Measurements from ENCODE around the gene LIFR. TPM values are rescaled to one million over a fixed set of nuclear protein-coding genes. Genes with fewer than 3 reads are reported as not detected.

The LIFR gene
- polyA plus RNA-seq, 1 of the 3 experiments (the other 2 are of a cell fraction): 3.8 TPM

DNA sequence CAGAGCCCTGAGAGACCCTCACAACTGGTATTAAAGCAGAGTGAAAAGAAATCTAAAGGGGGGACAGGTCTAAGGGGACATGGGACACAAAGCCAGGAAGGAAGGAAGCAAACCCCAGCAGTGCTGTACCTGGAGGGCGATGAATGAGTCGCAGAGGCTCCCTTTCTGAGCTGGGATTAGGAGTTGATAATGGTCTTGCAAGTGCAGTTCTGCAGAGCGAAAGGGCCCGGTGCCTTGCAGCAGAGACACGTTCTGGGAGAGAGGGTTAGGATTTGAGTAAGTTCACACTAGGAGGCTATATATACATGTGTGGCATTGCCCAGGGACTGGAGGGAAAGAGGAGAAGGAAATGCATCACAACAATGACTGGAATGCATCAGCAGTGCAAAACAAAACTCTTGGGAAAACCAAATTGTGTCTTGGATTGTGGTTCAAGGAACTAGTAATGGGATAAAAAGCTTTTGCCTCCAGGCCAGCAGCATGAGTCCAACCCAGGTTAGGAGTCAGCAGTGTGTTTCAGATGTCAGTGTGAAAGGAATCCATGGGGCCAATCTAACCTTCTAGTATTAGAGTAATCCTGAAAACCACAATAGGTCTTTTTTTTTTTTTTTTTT, 38.8 kb upstream of the LIFR start (continued):
- TF ChIP-seq MXI1 (IDR thresholded peaks at IDR 0.05; ENCODE audit: low read depth, low read length): no peak
- TF ChIP-seq RFX5 (IDR thresholded peaks at IDR 0.05; ENCODE audit: low read length): no peak

DNA sequence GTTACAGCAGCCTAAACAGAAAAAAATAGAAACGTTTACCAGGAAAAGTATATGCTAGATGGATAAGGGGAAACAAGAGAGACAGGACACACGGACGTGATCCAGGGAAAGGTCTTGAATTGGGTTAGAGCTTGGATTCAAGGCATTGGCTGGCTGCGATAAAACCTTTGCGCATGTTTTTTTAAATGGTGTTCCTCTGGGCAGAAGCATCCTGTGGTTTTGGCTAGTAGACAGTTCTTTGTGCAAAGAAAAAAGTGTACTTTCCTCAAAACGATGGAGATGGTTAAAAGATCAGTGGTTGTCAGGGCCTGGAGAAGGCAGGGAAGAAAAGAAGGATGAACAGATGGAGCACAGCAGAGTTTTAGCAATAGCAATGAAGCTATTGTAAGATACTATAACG, 37.5 kb upstream of the LIFR start:
- POLR2A ChIA-PET: interaction anchor here (0.5 kb wide), 1 partner anchor 483 kb away, joined by 3 read pairs; no protein-coding TSS in a partner anchor
- TF ChIP-seq FOXM1 (IDR thresholded peaks at IDR 0.05; ENCODE audit: low read depth) (no peak), RXRA (IDR thresholded peaks at IDR 0.05; ENCODE audit: borderline replicate concordance, low read depth) (no peak), RAD21 (IDR thresholded peaks at IDR 0.05; ENCODE audit: low read length) (no peak), TCF12 (IDR thresholded peaks at IDR 0.05) (no peak), PBX3 (IDR thresholded peaks at IDR 0.05) (no peak), USF2 (IDR thresholded peaks at IDR 0.05; ENCODE audit: borderline replicate concordance, low read depth, low read length) (no peak), GABPA (IDR thresholded peaks at IDR 0.05; ENCODE audit: low read depth) (no peak), JUND (IDR thresholded peaks at IDR 0.05) (no peak), NRF1 (IDR thresholded peaks at IDR 0.05; ENCODE audit: low read depth, low read length) (no peak), REST (IDR thresholded peaks at IDR 0.05; ENCODE audit: low read depth, low read length) (no peak)
- TF ChIP-seq, protein P1, sequence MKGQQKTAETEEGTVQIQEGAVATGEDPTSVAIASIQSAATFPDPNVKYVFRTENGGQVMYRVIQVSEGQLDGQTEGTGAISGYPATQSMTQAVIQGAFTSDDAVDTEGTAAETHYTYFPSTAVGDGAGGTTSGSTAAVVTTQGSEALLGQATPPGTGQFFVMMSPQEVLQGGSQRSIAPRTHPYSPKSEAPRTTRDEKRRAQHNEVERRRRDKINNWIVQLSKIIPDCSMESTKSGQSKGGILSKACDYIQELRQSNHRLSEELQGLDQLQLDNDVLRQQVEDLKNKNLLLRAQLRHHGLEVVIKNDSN (IDR thresholded peaks at IDR 0.05; ENCODE audit: borderline replicate concordance, low read depth): no peak
- H3K79me2 ChIP-seq (ENCODE audit: insufficient read depth): no peaks in the 10 kb centered on the region
- WGBS (ENCODE audit: low lambda C conversion rate): 84% methylated on average over 7 of the region's 7 CpGs
- DNase-seq: no peak
- H3K4me1 ChIP-seq (ENCODE audit: control insufficient read depth in 1 of 2, insufficient read depth in 2 of 2, low read depth in 1 of 2, low read length in 1 of 2): peaks cover 0 to 6% of the 10 kb centered on the region in 2 experiments; a peak in 2 of 4 replicates
- no peak overlapping the region for H3K4me3 ChIP-seq (ENCODE audit: low read depth in 2 of 2, low read length in 1 of 2)
- H3K27ac ChIP-seq (ENCODE audit: low read depth in 2 of 2, low read length in 1 of 2): no peak overlapping the region
- H3K36me3 ChIP-seq (replicated peaks in 1 of 2; ENCODE audit: control insufficient read depth in 1 of 2, insufficient read depth in 2 of 2, low read length in 1 of 2): no peaks in the 10 kb centered on the region
- H4K20me1 ChIP-seq (ENCODE audit: insufficient read depth): no peaks in the 10 kb centered on the region
- no peaks in the 10 kb centered on the region for H3K9me3 ChIP-seq
- no peaks in the 10 kb centered on the region for H3K27me3 ChIP-seq (ENCODE audit: insufficient read depth)
- H3F3A ChIP-seq (replicated peaks; ENCODE audit: insufficient read depth): no peaks in the 10 kb centered on the region
- no peak overlapping the region for H2AFZ ChIP-seq (ENCODE audit: low read depth)
- no peak overlapping the region for H3K9ac ChIP-seq
- no peaks in the 10 kb centered on the region for H3K9me2 ChIP-seq
- no peak overlapping the region for H3K4me2 ChIP-seq
- CTCF ChIA-PET: interaction anchor here (1.0 to 1.4 kb wide), 2 partner anchors 11 to 173 kb away, joined by 3 read pairs; no protein-coding TSS in a partner anchor

Measured in SK-N-SH (cell line).